ENCODE results near the gene KIF5C. TPM values are rescaled to one million over a fixed set of nuclear protein-coding genes. Genes with fewer than 3 reads are reported as not detected.

The KIF5C gene
- total RNA-seq, 1 experiment from 2014 or later, result 1.5 TPM

DNA sequence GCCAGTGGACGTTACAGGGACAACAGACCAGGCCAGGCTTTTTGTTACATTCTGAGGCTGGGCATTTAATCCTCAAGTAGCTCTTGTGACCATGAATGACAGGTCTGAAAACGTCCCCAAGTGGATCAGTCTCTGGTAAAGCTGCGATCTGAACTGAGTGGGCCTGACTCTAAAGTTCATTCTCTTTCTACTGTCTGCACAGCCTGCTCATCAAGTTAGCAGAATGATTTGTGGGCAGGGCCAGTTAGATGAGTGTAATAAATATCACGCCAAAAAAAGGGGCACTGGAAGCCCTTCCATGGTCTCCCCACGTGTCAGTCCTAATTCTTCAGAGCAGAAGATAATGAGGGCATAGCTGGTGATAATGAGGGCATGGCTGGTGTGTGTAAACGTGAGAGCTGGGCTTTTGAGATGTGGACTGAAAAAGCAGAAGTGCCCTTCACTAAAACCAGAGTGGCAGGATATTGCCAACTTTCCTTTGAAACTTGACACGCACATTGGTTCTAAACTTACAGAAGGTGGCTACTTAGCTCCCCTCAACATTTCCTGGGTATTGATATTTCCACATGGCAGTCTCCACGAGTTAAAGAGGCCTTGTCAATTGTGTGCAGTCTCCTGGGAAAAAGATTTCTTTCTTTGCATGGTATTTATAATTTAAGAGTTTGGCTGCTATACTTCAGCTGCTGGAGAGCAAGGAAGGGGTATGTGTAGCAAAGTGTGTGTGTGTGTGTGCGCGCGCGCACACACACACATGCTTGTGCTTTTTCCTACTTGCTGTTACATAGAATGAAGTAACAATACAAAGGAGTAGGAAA is 90.8 kb downstream of the KIF5C start:
- Mint-ChIP-seq H3K4me1 (ENCODE audit: low read depth, unreplicated experiment) (no peaks in the 10 kb centered on the region), H3K4me3 (ENCODE audit: unreplicated experiment) (no peak overlapping the region), H3K9me3 (ENCODE audit: unreplicated experiment) (no peaks in the 10 kb centered on the region), H3K27ac (ENCODE audit: unreplicated experiment) (no peak overlapping the region), H3K36me3 (ENCODE audit: insufficient read depth, unreplicated experiment) (no peaks in the 10 kb centered on the region), H3K27me3 (ENCODE audit: insufficient read depth, unreplicated experiment) (peaks cover 12% of the 10 kb centered on the region)
- no peak for DNase-seq
- TF ChIP-seq, protein P1, sequence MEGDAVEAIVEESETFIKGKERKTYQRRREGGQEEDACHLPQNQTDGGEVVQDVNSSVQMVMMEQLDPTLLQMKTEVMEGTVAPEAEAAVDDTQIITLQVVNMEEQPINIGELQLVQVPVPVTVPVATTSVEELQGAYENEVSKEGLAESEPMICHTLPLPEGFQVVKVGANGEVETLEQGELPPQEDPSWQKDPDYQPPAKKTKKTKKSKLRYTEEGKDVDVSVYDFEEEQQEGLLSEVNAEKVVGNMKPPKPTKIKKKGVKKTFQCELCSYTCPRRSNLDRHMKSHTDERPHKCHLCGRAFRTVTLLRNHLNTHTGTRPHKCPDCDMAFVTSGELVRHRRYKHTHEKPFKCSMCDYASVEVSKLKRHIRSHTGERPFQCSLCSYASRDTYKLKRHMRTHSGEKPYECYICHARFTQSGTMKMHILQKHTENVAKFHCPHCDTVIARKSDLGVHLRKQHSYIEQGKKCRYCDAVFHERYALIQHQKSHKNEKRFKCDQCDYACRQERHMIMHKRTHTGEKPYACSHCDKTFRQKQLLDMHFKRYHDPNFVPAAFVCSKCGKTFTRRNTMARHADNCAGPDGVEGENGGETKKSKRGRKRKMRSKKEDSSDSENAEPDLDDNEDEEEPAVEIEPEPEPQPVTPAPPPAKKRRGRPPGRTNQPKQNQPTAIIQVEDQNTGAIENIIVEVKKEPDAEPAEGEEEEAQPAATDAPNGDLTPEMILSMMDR (IDR thresholded peaks at IDR 0.05; ENCODE audit: insufficient read depth in 1 of 2, low read depth in 1 of 2, low read length in 1 of 2, severe bottlenecking in 1 of 2, unreplicated experiment in 1 of 2), result no peak
- Histone ChIP-seq H3K4me1 (no peaks in the 10 kb centered on the region), H3K4me3 (ENCODE audit: low read depth, low read length) (no peak overlapping the region), H3K27me3 (replicated peaks; ENCODE audit: control insufficient read depth, insufficient read depth, low read length) (no peaks in the 10 kb centered on the region), H3K36me3 (ENCODE audit: control insufficient read depth, insufficient read depth, low read length) (no peaks in the 10 kb centered on the region), H3K9me3 (no peaks in the 10 kb centered on the region)
- BruUV-seq (replicated peaks), result no TSS peak
- CTCF ChIA-PET, result interaction anchor here (0.6 kb wide), 1 partner anchor 1631 kb away, joined by 3 read pairs; no protein-coding TSS in a partner anchor
- POLR2A ChIA-PET, result interaction anchor here (0.5 kb wide), 1 partner anchor 157 kb away, joined by 3 read pairs; no protein-coding TSS in a partner anchor
- intact Hi-C loops (cut with micrococcal nuclease; ENCODE audit: unreplicated experiment), result no loop called here

- intact Hi-C loops (cut with micrococcal nuclease; ENCODE audit: unreplicated experiment), result no loop called here
- Mint-ChIP-seq H3K4me1 (ENCODE audit: low read depth, unreplicated experiment) (no peaks in the 10 kb centered on the region), H3K27ac (ENCODE audit: unreplicated experiment) (no peak overlapping the region), H3K36me3 (ENCODE audit: insufficient read depth, unreplicated experiment) (no peaks in the 10 kb centered on the region), H3K27me3 (ENCODE audit: insufficient read depth, unreplicated experiment) (peaks cover 11% of the 10 kb centered on the region), H3K4me3 (ENCODE audit: unreplicated experiment) (no peak overlapping the region), H3K9me3 (ENCODE audit: unreplicated experiment) (no peaks in the 10 kb centered on the region)
- no peaks in the 10 kb centered on the region for H3K27me3 ChIP-seq (replicated peaks; ENCODE audit: control insufficient read depth, insufficient read depth, low read length)
- BruUV-seq (replicated peaks), result no TSS peak
- no peaks in the 10 kb centered on the region for H3K9me3 ChIP-seq
- ChIA-PET CTCF (interaction anchor here (1.9 kb wide), 1 partner anchor 457 kb away, joined by 7 read pairs; no protein-coding TSS in a partner anchor), POLR2A (no interaction called here)
- no peaks in the 10 kb centered on the region for H3K4me1 ChIP-seq
- DNase-seq, result no peak
- no peak overlapping the region for H3K4me3 ChIP-seq (ENCODE audit: low read depth, low read length)
- no peaks in the 10 kb centered on the region for H3K36me3 ChIP-seq (ENCODE audit: control insufficient read depth, insufficient read depth, low read length)
- TF ChIP-seq, protein P1 (IDR thresholded peaks at IDR 0.05; ENCODE audit: insufficient read depth in 1 of 2, low read depth in 1 of 2, low read length in 1 of 2, severe bottlenecking in 1 of 2, unreplicated experiment in 1 of 2), result no peak
Measured at GRCh38 chr2:148966438-148966758, 91.4 kb downstream of the KIF5C start.

GRCh38 chr2:148967056-148967455 is 92.0 kb downstream of the KIF5C start:
- intact Hi-C loops (cut with micrococcal nuclease; ENCODE audit: unreplicated experiment), result no loop called here
- H3K27me3 Mint-ChIP-seq (ENCODE audit: insufficient read depth, unreplicated experiment), result peaks cover 5% of the 10 kb centered on the region
- CTCF ChIA-PET, result interaction anchor here (1.9 kb wide), 1 partner anchor 458 kb away, joined by 7 read pairs; no protein-coding TSS in a partner anchor

More at GRCh38 chr2:148967056-148967455, 92.0 kb downstream of the KIF5C start:
- DNase-seq, result no peak
- no TSS peak for BruUV-seq (replicated peaks)
- Histone ChIP-seq H3K36me3 (ENCODE audit: control insufficient read depth, insufficient read depth, low read length) (no peaks in the 10 kb centered on the region), H3K9me3 (no peaks in the 10 kb centered on the region), H3K4me1 (no peaks in the 10 kb centered on the region), H3K27me3 (replicated peaks; ENCODE audit: control insufficient read depth, insufficient read depth, low read length) (no peaks in the 10 kb centered on the region), H3K4me3 (ENCODE audit: low read depth, low read length) (no peak overlapping the region)
- Mint-ChIP-seq H3K27ac (ENCODE audit: unreplicated experiment) (no peak overlapping the region), H3K9me3 (ENCODE audit: unreplicated experiment) (no peaks in the 10 kb centered on the region), H3K4me1 (ENCODE audit: low read depth, unreplicated experiment) (no peaks in the 10 kb centered on the region), H3K36me3 (ENCODE audit: insufficient read depth, unreplicated experiment) (no peaks in the 10 kb centered on the region), H3K4me3 (ENCODE audit: unreplicated experiment) (no peak overlapping the region)
- POLR2A ChIA-PET, result no interaction called here
- TF ChIP-seq, protein P1 (IDR thresholded peaks at IDR 0.05; ENCODE audit: insufficient read depth in 1 of 2, low read depth in 1 of 2, low read length in 1 of 2, severe bottlenecking in 1 of 2, unreplicated experiment in 1 of 2), result no peak

All from Caco-2 (cell line).